ENCODE measurements around the gene DLK2. TPM values are rescaled to one million over a fixed set of nuclear protein-coding genes. Genes with fewer than 3 reads are reported as not detected.

DLK2 gene
- total and polyA plus RNA-seq, 8 donors: 0.22 to 1.1 (median 0.31) TPM; not detected in 2

- 67 to 79% methylated on average over 4 of the region's 4 CpGs for WGBS, 2 donors
- FAIRE-seq: no peak
- no peak for ATAC-seq
- Histone ChIP-seq H3K4me1 (no peaks in the 10 kb centered on the region), H3K4me3 (no peak overlapping the region), H3K36me3 (no peaks in the 10 kb centered on the region), H3K27ac (no peak overlapping the region), H3K27me3 (no peaks in the 10 kb centered on the region), H3K9me3 (no peaks in the 10 kb centered on the region)
- intact Hi-C loops (cut with DNase I): no loop called here
- no peak for DNase-seq
- no peak for TF ChIP-seq CTCF (IDR thresholded peaks at IDR 0.05)
Observed at GRCh38 chr6:43488667-43489276, 33.4 kb upstream of the DLK2 start.

- Histone ChIP-seq H3K27ac (no peak overlapping the region), H3K36me3 (no peaks in the 10 kb centered on the region), H3K9me3 (no peaks in the 10 kb centered on the region), H3K4me3 (no peak overlapping the region), H3K4me1 (peaks cover 6 to 17% (median 13%) of the 10 kb centered on the region in 3 donors), H3K27me3 (no peaks in the 10 kb centered on the region)
- TF ChIP-seq CTCF (IDR thresholded peaks at IDR 0.05): no peak
- intact Hi-C loops (cut with DNase I): no loop called here
- no peak for FAIRE-seq
- peak in 1 of 6 donors; percentile 52 for DNase-seq
- ATAC-seq: peak; percentile 27 to 59 (median 38)
- WGBS, 2 donors: 40 to 46% methylated on average over 11 of the region's 11 CpGs
Observed at GRCh38 chr6:43481591-43482236, 26.4 kb upstream of the DLK2 start.

GRCh38 chr6:43481075-43481474 lies 25.7 kb upstream of the DLK2 start:
- Histone ChIP-seq H3K4me1 (peaks cover 6 to 17% (median 13%) of the 10 kb centered on the region in 3 donors), H3K9me3 (no peaks in the 10 kb centered on the region), H3K36me3 (no peaks in the 10 kb centered on the region), H3K4me3 (no peak overlapping the region), H3K27me3 (no peaks in the 10 kb centered on the region), H3K27ac (no peak overlapping the region)
- ATAC-seq (no peak), FAIRE-seq (no peak), DNase-seq (no peak)
- WGBS, 2 donors: 56 to 57% methylated on average over 2 of the region's 2 CpGs
- intact Hi-C loops (cut with DNase I): no loop called here
- TF ChIP-seq CTCF (IDR thresholded peaks at IDR 0.05): no peak

- TF ChIP-seq CTCF (IDR thresholded peaks at IDR 0.05): no peak
- no peak for FAIRE-seq
- peaks cover 6 to 17% (median 13%) of the 10 kb centered on the region in 3 donors for H3K4me1 ChIP-seq
- peak overlapping the region; percentile 29 to 73 (median 60) for H3K27ac ChIP-seq
- no peak for DNase-seq
- intact Hi-C loops (cut with DNase I): no loop called here
- 0 to 4% methylated on average over 3 of the region's 3 CpGs for WGBS, 2 donors
- peak in 2 of 4 donors; percentile 2 for ATAC-seq
- no peaks in the 10 kb centered on the region for H3K27me3 ChIP-seq
- H3K36me3 ChIP-seq: no peaks in the 10 kb centered on the region
- H3K9me3 ChIP-seq: no peaks in the 10 kb centered on the region
- peak overlapping the region; percentile 49 to 71 (median 59) for H3K4me3 ChIP-seq
Observed at GRCh38 chr6:43478008-43478372, 22.6 kb upstream of the DLK2 start.

Measured in pancreas (tissue), 10 donors.